Adrenal gland (tissue), 12 donors: Measurements from ENCODE around the gene KTN1. TPM values are rescaled to one million over a fixed set of nuclear protein-coding genes. Genes with fewer than 3 reads are reported as not detected.

ENCODE experiments used
- DNase-seq, 7 donors: peaks; one replicate each; pipeline ENCODE4 v3.0.0-alpha.2; 2019 to 2020
- H3K27ac ChIP-seq, 5 donors: fragments of 200-600 bp; sonication (generic) in 4 of 5; 1 replicate in 3 of 5; 2 replicates in 2 of 5; pipeline versions ENCODE4 v1.5.1 to v1.8.0; 2016 to 2020; ENCODE audit warnings: mild to moderate bottlenecking in 1 of 5
- H3K27me3 ChIP-seq: fragments of 200-600 bp; 2 replicates; pipeline ENCODE4 v1.8.0; 2021
- H3K36me3 ChIP-seq, 2 donors: fragments of 200-600 bp; replicated peaks in 1 of 2; 1 replicate in 1 of 2; 2 replicates in 1 of 2; pipeline versions ENCODE4 v1.5.1 to v1.8.0; 2018 to 2022
- H3K4me1 ChIP-seq, 2 donors: fragments of 200-600 bp; replicated peaks in 1 of 2; 1 replicate in 1 of 2; 2 replicates in 1 of 2; pipeline versions ENCODE4 v1.5.1 to v1.8.0; 2018 to 2021
- H3K4me3 ChIP-seq, 4 donors: fragments of 200-600 bp; sonication (generic) in 3 of 4; one replicate each; pipeline ENCODE4 v1.5.1; 2016 to 2018
- H3K9me3 ChIP-seq, 3 donors: fragments of 200-600 bp; sonication (generic) in 1 of 3; replicated peaks in 1 of 3; 1 replicate in 2 of 3; 2 replicates in 1 of 3; pipeline versions ENCODE4 v1.5.1 to v1.8.0; 2016 to 2021
- POLR2A ChIP-seq, 2 donors: fragments of 450-650 bp; IDR thresholded peaks; one replicate each; pipeline ENCODE4 v1.6.1; 2017; ENCODE audit warnings: antibody characterized with exemption in 2 of 2, mild to moderate bottlenecking in 2 of 2, moderate library complexity in 1 of 2
- WGBS, 4 donors: extraction: QIAGEN DNeasy Blood & Tissue Kit in 2 of 4; methylation state at CpG; one replicate each; pipeline versions ENCODE4 v1.1.5 to v1.1.7; 2013 to 2017; 5-methylcytosine and 5-hydroxymethylcytosine counted together
- intact Hi-C, 2 donors: fragments of 100-400 bp; cut with DNase I; formaldehyde crosslinking; loops; one replicate each; pipeline versions ENCODE4 v1.14.1 to v1.15.0; 2022 to 2023
- polyA plus RNA-seq, 3 donors: library from polyadenylated mRNA; stranded (reverse); fragments of 200-250 nt in 2 of 3; fragments of 350-450 nt in 1 of 3; fragmentation: Illumina TruSeq in 1 of 3; extraction: RNeasy Lipid Tissue Mini Kit (QIAGEN cat#74804) in 1 of 3; gene quantifications; one replicate each; pipeline ENCODE4 v1.2.3, GENCODE V29; 2013 to 2014
- total RNA-seq, 9 donors: library from RNA; depleted of rRNA in 4 of 9; stranded (reverse); fragments of >200 nt in 4 of 9; fragments of 120-200 nt in 1 of 9; fragmentation: NEBNext Ultra II Directional in 1 of 9; extraction: Animal tissue kit (Norgen Biotek cat#: 25700) in 1 of 9; gene quantifications; one replicate each; pipeline versions ENCODE4 v1.1.0 to v1.2.4, GENCODE V29; 2013 to 2023
- TF ChIP-seq, protein P1 (sequence below), 6 experiments: fragments of 450-650 bp in 4 of 6; fragments of 200-600 bp in 2 of 6; sonication (generic) in 1 of 6; IDR thresholded peaks; 1 replicate in 5 of 6; 2 replicates in 1 of 6; pipeline versions ENCODE4 v1.5.1 to v1.8.0; 2016 to 2021; ENCODE audit warnings: antibody characterized with exemption in 6 of 6, mild to moderate bottlenecking in 2 of 6, moderate library complexity in 1 of 6
- donor health status: healthy with polysubstance abuse.
- donor health status: Bipolar disorder and iron deficiency.
- donor health status: DM: yes; HTN: yes; CAD: no.
- donor health status: DM: no; HTN: no; CAD: no.
- donor health status: DM: no; HTN: no; CAD: no.
- donor health status: DM: yes; HTN: yes; CAD: no.

Gene KTN1
- total and polyA plus RNA-seq, 12 donors, result 60.4 to 283 (median 154) TPM

DNA sequence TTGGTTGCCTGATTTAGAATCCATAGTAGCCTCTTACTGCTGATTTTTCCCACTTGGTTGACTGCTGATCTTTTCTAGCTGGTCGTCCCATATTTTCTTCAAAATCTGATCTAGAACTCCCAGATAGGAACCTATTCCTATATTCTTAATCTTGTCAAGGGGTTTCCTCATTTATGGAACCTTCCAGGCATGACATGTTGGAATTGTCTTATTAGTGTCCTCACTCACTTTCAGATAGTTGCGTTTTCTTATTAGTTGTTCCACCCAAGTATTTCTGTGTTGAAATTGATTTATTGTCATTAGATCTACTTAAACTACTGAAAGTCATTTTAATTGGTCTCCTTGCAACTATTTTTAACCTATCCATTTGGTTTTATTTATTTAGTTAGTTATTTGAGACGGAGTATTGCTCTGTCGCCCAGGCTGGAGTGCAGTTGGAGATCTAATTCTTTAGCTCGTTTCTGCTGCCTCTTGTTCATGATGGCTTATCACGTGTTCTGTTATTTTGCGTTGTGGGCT is 25.0 kb downstream of the KTN1 start:
- H3K27ac ChIP-seq, result no peak overlapping the region
- H3K4me1 ChIP-seq, result peaks cover 33 to 41% of the 10 kb centered on the region in 2 donors
- H3K4me3 ChIP-seq, result no peak overlapping the region
- intact Hi-C loops, result no loop called here
- TF ChIP-seq, protein P1, sequence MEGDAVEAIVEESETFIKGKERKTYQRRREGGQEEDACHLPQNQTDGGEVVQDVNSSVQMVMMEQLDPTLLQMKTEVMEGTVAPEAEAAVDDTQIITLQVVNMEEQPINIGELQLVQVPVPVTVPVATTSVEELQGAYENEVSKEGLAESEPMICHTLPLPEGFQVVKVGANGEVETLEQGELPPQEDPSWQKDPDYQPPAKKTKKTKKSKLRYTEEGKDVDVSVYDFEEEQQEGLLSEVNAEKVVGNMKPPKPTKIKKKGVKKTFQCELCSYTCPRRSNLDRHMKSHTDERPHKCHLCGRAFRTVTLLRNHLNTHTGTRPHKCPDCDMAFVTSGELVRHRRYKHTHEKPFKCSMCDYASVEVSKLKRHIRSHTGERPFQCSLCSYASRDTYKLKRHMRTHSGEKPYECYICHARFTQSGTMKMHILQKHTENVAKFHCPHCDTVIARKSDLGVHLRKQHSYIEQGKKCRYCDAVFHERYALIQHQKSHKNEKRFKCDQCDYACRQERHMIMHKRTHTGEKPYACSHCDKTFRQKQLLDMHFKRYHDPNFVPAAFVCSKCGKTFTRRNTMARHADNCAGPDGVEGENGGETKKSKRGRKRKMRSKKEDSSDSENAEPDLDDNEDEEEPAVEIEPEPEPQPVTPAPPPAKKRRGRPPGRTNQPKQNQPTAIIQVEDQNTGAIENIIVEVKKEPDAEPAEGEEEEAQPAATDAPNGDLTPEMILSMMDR (IDR thresholded peaks at IDR 0.05), result no peak
- TF ChIP-seq POLR2A (IDR thresholded peaks at IDR 0.05), result no peak
- no peaks in the 10 kb centered on the region for H3K9me3 ChIP-seq
- 92 to 95% (median 94%) methylated on average over 7 of the region's 7 CpGs for WGBS, 4 donors
- DNase-seq, result no peak
- no peaks in the 10 kb centered on the region for H3K36me3 ChIP-seq
- no peaks in the 10 kb centered on the region for H3K27me3 ChIP-seq

- 20 to 31% (median 26%) methylated on average over 1 of the region's 1 CpG for WGBS, 4 donors
- Histone ChIP-seq H3K4me1 (peaks cover 31 to 36% of the 10 kb centered on the region in 2 donors), H3K27ac (no peak overlapping the region), H3K4me3 (no peak overlapping the region), H3K36me3 (no peaks in the 10 kb centered on the region), H3K9me3 (no peaks in the 10 kb centered on the region), H3K27me3 (no peaks in the 10 kb centered on the region)
- no peak for TF ChIP-seq POLR2A (IDR thresholded peaks at IDR 0.05)
- TF ChIP-seq, protein P1 (IDR thresholded peaks at IDR 0.05), result no peak
- intact Hi-C loops, result no loop called here
- DNase-seq, result no peak
Measured at GRCh38 chr14:55605793-55606192, 25.8 kb downstream of the KTN1 start.

DNA sequence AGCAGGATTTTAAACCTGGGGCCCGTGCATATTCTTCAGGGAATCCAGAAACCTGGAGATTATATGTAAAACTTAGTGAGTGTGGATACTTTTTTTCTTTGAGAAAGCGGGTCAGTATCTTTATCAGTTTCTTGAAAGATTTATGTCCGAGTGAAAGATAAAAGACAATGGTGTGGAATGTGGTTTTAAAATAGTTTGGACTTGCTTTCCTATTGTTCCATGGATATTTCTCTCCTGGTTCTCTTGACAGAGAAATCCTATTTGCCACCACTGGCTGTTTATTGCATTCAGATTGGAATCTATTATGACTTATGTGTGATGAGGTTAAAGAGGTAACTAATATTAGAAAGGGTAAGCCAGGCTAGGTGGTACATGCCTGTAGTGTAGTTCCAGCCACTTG is 27.4 kb downstream of the KTN1 start:
- no peak for DNase-seq
- WGBS, 4 donors, result 38 to 50% (median 41%) methylated on average over 3 of the region's 3 CpGs

GRCh38 chr14:55609681-55610080 is 29.7 kb downstream of the KTN1 start:
- H3K4me3 ChIP-seq, result no peak overlapping the region
- H3K27ac ChIP-seq, result no peak overlapping the region
- TF ChIP-seq, protein P1 (IDR thresholded peaks at IDR 0.05), result no peak
- no peak for TF ChIP-seq POLR2A (IDR thresholded peaks at IDR 0.05)
- H3K4me1 ChIP-seq, result peaks cover 21 to 33% of the 10 kb centered on the region in 2 donors
- no peak for DNase-seq
- H3K9me3 ChIP-seq, result no peaks in the 10 kb centered on the region
- H3K27me3 ChIP-seq, result no peaks in the 10 kb centered on the region
- H3K36me3 ChIP-seq, result no peaks in the 10 kb centered on the region
- intact Hi-C loops, result no loop called here
- WGBS, 4 donors, result 59 to 72% (median 67%) methylated on average over 4 of the region's 4 CpGs

More for the DNA sequence above, 27.4 kb downstream of the KTN1 start:
- intact Hi-C loops, result no loop called here
- H3K27ac ChIP-seq, result no peak overlapping the region
- no peak for TF ChIP-seq POLR2A (IDR thresholded peaks at IDR 0.05)
- TF ChIP-seq, protein P1 (IDR thresholded peaks at IDR 0.05), result no peak
- no peak overlapping the region for H3K4me3 ChIP-seq
- no peaks in the 10 kb centered on the region for H3K9me3 ChIP-seq
- peaks cover 21 to 33% of the 10 kb centered on the region in 2 donors for H3K4me1 ChIP-seq
- no peaks in the 10 kb centered on the region for H3K27me3 ChIP-seq
- H3K36me3 ChIP-seq, result no peaks in the 10 kb centered on the region
